Ishikawa (cell line): Measurements from ENCODE around the gene DTYMK.

ENCODE experiments used
- CEBPB ChIP-seq: IDR thresholded peaks from 2 replicates; pipeline ENCODE4 v1.6.1; 2012
- CREB1 ChIP-seq: IDR thresholded peaks from 2 replicates; pipeline ENCODE4 v1.6.1; 2012; ENCODE audit warnings: low read depth
- EGR1 ChIP-seq: IDR thresholded peaks from 2 replicates; pipeline ENCODE4 v1.6.1; 2012
- EP300 ChIP-seq: IDR thresholded peaks from 2 replicates; pipeline ENCODE4 v1.6.1; 2012; ENCODE audit warnings: borderline replicate concordance
- FOXM1 ChIP-seq: IDR thresholded peaks from 2 replicates; pipeline ENCODE4 v1.6.1; 2012; ENCODE audit warnings: low read depth, borderline replicate concordance
- NFIC ChIP-seq: IDR thresholded peaks from 2 replicates; pipeline ENCODE4 v1.6.1; 2012
- RAD21 ChIP-seq: IDR thresholded peaks from 2 replicates; pipeline ENCODE4 v1.6.1; 2012; ENCODE audit warnings: low read depth
- REST ChIP-seq: IDR thresholded peaks from 2 replicates; pipeline ENCODE4 v1.6.1; 2012; ENCODE audit warnings: low read depth, mild to moderate bottlenecking
- TAF1 ChIP-seq: IDR thresholded peaks from 2 replicates; pipeline ENCODE4 v1.6.1; 2012; ENCODE audit warnings: low read depth, mild to moderate bottlenecking
- TCF12 ChIP-seq: IDR thresholded peaks from 2 replicates; pipeline ENCODE4 v1.6.1; 2012; ENCODE audit warnings: low read depth
- TEAD4 ChIP-seq: IDR thresholded peaks from 2 replicates; pipeline ENCODE4 v1.6.1; 2012
- USF1 ChIP-seq: IDR thresholded peaks from 2 replicates; pipeline ENCODE4 v1.6.1; 2012
- YY1 ChIP-seq: IDR thresholded peaks from 2 replicates; pipeline ENCODE4 v1.6.1; 2012; ENCODE audit warnings: low read depth
- ZBTB7A ChIP-seq: IDR thresholded peaks from 2 replicates; pipeline ENCODE4 v1.6.1; 2012; ENCODE audit warnings: low read depth
- TF ChIP-seq, protein P1 (sequence below): IDR thresholded peaks from 2 replicates; pipeline ENCODE4 v1.6.1; 2012

DTYMK gene

DNA sequence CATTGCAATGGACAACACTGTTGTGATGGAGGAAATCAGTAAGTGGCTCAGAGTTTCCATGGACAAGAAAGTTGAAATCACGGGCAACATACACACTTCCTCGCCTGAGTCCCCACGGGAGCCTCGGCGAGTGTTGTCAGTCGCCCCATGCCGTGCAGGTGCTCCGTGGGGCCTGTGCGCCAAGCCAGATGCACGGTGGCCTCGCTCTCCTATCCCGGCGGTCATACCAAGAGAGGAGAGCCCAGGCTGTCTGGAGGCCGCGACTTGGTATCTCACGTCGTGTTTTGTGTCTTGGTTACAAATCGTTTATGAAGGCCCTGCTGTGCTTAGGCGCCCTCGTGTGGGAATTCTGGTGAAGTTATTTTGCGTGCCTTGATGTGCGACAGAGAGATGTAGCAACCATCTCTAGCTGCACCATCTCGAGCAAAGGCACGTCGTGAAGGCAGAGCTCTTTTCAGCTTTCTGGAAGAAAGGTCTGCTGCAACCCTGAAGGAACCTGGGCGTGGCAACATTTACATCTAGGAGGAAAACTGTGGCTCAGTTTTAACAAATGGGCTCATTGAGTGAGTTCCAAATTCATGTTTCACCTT, 27.4 kb downstream of the DTYMK start:
- TF ChIP-seq RAD21 (peak; percentile 57), USF1 (no peak), REST (no peak)

DNA sequence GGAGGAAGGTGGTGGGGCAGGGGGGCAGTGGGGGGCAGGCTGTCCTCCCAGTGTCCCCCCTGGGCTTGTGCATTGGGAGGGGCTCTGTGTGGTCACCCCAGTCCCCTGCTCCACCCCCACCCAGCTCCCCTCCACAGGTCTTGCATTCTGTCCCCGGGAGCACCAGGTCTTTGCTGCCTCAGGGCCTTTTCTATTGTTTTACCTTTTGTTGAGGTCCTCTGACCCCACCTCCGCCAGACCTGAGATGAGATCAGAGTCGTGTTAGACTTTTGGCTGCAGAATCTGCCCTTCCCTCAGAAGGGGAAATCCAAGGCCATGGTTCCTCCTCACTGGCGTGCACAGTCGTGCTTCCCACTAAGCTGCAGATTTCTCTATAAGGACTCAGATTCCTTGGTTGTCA, 28.3 kb downstream of the DTYMK start:
- TF ChIP-seq CEBPB (no peak), TCF12 (no peak), YY1 (no peak), ZBTB7A (no peak), USF1 (no peak), EGR1 (no peak), FOXM1 (no peak)

DNA sequence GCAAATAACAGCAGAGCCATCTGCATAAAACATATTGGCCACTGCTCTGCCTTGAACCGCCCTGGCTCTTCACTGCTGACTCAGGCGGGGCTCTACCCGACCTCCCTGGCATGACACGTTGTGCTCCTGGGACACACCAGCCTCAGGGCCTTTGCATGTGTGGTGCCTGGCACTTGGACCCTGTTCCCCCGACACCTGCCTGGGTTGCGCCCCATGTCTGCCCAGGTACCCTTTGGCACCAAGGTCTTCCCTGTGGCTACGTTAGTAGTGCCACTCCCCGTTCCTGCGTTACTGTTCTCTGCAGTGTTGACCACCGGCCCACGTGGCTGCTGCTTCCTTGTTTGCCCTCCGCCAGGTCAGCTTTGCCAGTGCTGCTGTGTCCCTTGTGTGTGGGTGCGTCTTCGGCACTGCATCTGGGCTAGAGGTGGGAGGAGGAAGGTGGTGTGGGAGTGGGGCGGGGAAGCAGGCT, 28.8 kb downstream of the DTYMK start:
- no peak for TF ChIP-seq USF1
- no peak for TF ChIP-seq EP300
- TF ChIP-seq RAD21 = no peak
- TF ChIP-seq CREB1 = no peak
- no peak for TF ChIP-seq YY1
- TF ChIP-seq TAF1 = no peak
- TF ChIP-seq REST = no peak
- TF ChIP-seq, protein P1, sequence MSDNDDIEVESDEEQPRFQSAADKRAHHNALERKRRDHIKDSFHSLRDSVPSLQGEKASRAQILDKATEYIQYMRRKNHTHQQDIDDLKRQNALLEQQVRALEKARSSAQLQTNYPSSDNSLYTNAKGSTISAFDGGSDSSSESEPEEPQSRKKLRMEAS = no peak
- no peak for TF ChIP-seq TEAD4
- no peak for TF ChIP-seq EGR1
- no peak for TF ChIP-seq ZBTB7A
- no peak for TF ChIP-seq FOXM1
- TF ChIP-seq TCF12 = no peak
- no peak for TF ChIP-seq NFIC
- TF ChIP-seq CEBPB = no peak

GRCh38 chr2:241656190-241656741, 30.3 kb downstream of the DTYMK start:
- TF ChIP-seq FOXM1 = no peak
- no peak for TF ChIP-seq NFIC
- no peak for TF ChIP-seq USF1
- TF ChIP-seq EP300 = no peak
- no peak for TF ChIP-seq ZBTB7A
- TF ChIP-seq REST = no peak
- TF ChIP-seq TCF12 = no peak
- no peak for TF ChIP-seq RAD21
- no peak for TF ChIP-seq TEAD4
- no peak for TF ChIP-seq EGR1
- TF ChIP-seq, protein P1 = no peak
- no peak for TF ChIP-seq CREB1
- TF ChIP-seq CEBPB = no peak
- TF ChIP-seq TAF1 = no peak
